ENCODE measurements around the gene CRTC3. TPM values are rescaled to one million over a fixed set of nuclear protein-coding genes. Genes with fewer than 3 reads are reported as not detected.

The CRTC3 gene
- total RNA-seq, 1 experiment from 2014 or later: 25.9 TPM

- BruUV-seq (replicated peaks): no TSS peak
- ChIA-PET CTCF (interaction anchor here (0.6 to 0.8 kb wide), 4 partner anchors 19 to 1086 kb away, joined by 3 to 4 read pairs (median 3); no protein-coding TSS in a partner anchor), POLR2A (no interaction called here)
- H3K27me3 Mint-ChIP-seq (ENCODE audit: insufficient read depth, unreplicated experiment): no peaks in the 10 kb centered on the region
- H3K9me3 Mint-ChIP-seq (ENCODE audit: unreplicated experiment): no peaks in the 10 kb centered on the region
- intact Hi-C loops (cut with micrococcal nuclease): no loop called here
- H3K4me3 Mint-ChIP-seq (ENCODE audit: unreplicated experiment): no peak overlapping the region
- peaks cover 11% of the 10 kb centered on the region for H3K36me3 Mint-ChIP-seq (ENCODE audit: insufficient read depth, unreplicated experiment)
- no peak overlapping the region for H3K27ac Mint-ChIP-seq (ENCODE audit: low read depth, unreplicated experiment)
- no peak for TF ChIP-seq CTCF (IDR thresholded peaks at IDR 0.05; ENCODE audit: unreplicated experiment)
- H3K4me1 Mint-ChIP-seq (ENCODE audit: insufficient read depth, unreplicated experiment): no peaks in the 10 kb centered on the region
- no peak for DNase-seq (ENCODE audit: unreplicated experiment)
Measured at GRCh38 chr15:90580541-90580940, 50.8 kb downstream of the CRTC3 start.

- no peaks in the 10 kb centered on the region for H3K4me1 Mint-ChIP-seq (ENCODE audit: insufficient read depth, unreplicated experiment)
- POLR2A ChIA-PET: no interaction called here
- CTCF ChIA-PET: interaction anchor here (0.6 to 0.8 kb wide), 3 partner anchors 20 to 398 kb away, joined by 3 read pairs; no protein-coding TSS in a partner anchor
- no TSS peak for BruUV-seq (replicated peaks)
- H3K36me3 Mint-ChIP-seq (ENCODE audit: insufficient read depth, unreplicated experiment): peaks cover 11% of the 10 kb centered on the region
- DNase-seq (ENCODE audit: unreplicated experiment): no peak
- no peak overlapping the region for H3K4me3 Mint-ChIP-seq (ENCODE audit: unreplicated experiment)
- no peak overlapping the region for H3K27ac Mint-ChIP-seq (ENCODE audit: low read depth, unreplicated experiment)
- H3K9me3 Mint-ChIP-seq (ENCODE audit: unreplicated experiment): no peaks in the 10 kb centered on the region
- no peaks in the 10 kb centered on the region for H3K27me3 Mint-ChIP-seq (ENCODE audit: insufficient read depth, unreplicated experiment)
- intact Hi-C loops (cut with micrococcal nuclease): no loop called here
- no peak for TF ChIP-seq CTCF (IDR thresholded peaks at IDR 0.05; ENCODE audit: unreplicated experiment)
Measured at GRCh38 chr15:90580946-90581345, 51.2 kb downstream of the CRTC3 start.

DNA sequence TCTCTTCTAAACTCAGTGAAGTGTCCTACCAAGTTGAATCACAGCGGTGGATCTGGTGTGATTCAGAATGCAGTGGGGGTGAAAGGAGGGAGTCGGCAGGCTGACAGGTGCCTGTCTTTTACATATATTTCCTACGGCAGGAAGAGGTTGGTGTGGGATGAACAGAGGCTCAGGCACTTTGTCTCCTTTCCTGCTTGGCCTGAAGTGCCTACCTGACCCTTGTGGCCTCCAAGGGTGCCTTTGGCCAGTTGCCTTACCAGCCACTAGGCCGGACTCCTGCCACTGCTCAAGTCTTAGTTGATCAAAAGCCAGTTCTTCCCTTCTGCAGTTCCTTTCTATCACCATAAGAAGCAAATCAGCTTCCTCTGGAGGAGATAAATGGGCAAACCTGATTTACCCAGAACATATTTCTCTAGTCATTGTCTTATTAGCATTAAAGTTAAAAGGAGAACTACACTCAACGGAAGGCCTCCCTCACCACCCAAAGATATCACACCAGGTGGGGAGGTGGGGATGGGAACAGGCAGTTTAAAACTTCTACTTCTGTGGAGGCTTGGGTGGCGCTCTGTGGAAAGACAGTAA is 52.1 kb downstream of the CRTC3 start:
- CTCF ChIA-PET: interaction anchor here (1.0 kb wide), 1 partner anchor 28 kb away, joined by 3 read pairs; no protein-coding TSS in a partner anchor
- no peak overlapping the region for H3K4me3 Mint-ChIP-seq (ENCODE audit: unreplicated experiment)

GRCh38 chr15:90582553-90582952 is 52.8 kb downstream of the CRTC3 start:
- Mint-ChIP-seq H3K27me3 (ENCODE audit: insufficient read depth, unreplicated experiment) (no peaks in the 10 kb centered on the region), H3K36me3 (ENCODE audit: insufficient read depth, unreplicated experiment) (peaks cover 11% of the 10 kb centered on the region), H3K4me1 (ENCODE audit: insufficient read depth, unreplicated experiment) (no peaks in the 10 kb centered on the region), H3K27ac (ENCODE audit: low read depth, unreplicated experiment) (no peak overlapping the region), H3K9me3 (ENCODE audit: unreplicated experiment) (no peaks in the 10 kb centered on the region), H3K4me3 (ENCODE audit: unreplicated experiment) (no peak overlapping the region)
- intact Hi-C loops (cut with micrococcal nuclease): no loop called here
- no peak for TF ChIP-seq CTCF (IDR thresholded peaks at IDR 0.05; ENCODE audit: unreplicated experiment)
- DNase-seq (ENCODE audit: unreplicated experiment): no peak
- POLR2A ChIA-PET: interaction anchor here (1.4 kb wide), 1 partner anchor 11 kb away, joined by 3 read pairs; no protein-coding TSS in a partner anchor
- BruUV-seq (replicated peaks): no TSS peak
- CTCF ChIA-PET: interaction anchor here (1.0 to 1.3 kb wide), 2 partner anchors 29 to 290 kb away, joined by 3 to 4 read pairs; no protein-coding TSS in a partner anchor

More for the DNA sequence above, 52.1 kb downstream of the CRTC3 start:
- POLR2A ChIA-PET: interaction anchor here (1.4 kb wide), 1 partner anchor 10 kb away, joined by 3 read pairs; no protein-coding TSS in a partner anchor
- TF ChIP-seq CTCF (IDR thresholded peaks at IDR 0.05; ENCODE audit: unreplicated experiment): no peak
- intact Hi-C loops (cut with micrococcal nuclease): no loop called here
- Mint-ChIP-seq H3K27me3 (ENCODE audit: insufficient read depth, unreplicated experiment) (no peaks in the 10 kb centered on the region), H3K36me3 (ENCODE audit: insufficient read depth, unreplicated experiment) (peaks cover 11% of the 10 kb centered on the region), H3K27ac (ENCODE audit: low read depth, unreplicated experiment) (no peak overlapping the region), H3K9me3 (ENCODE audit: unreplicated experiment) (no peaks in the 10 kb centered on the region), H3K4me1 (ENCODE audit: insufficient read depth, unreplicated experiment) (no peaks in the 10 kb centered on the region)
- BruUV-seq (replicated peaks): no TSS peak
- DNase-seq (ENCODE audit: unreplicated experiment): no peak
